Mesenchymal stem cell (in vitro differentiated cells and primary cell): ENCODE data around the gene DDO.

Source experiments
- DNase-seq: peaks from one replicate; pipeline ENCODE4 v3.0.0-alpha.2; 2013
- H2AFZ ChIP-seq: one replicate; pipeline ENCODE4 v1.6.1; 2013; ENCODE audit warnings: low read depth, mild to moderate bottlenecking, control low read depth, inconsistent platforms, low read length, moderate library complexity
- H2AK5ac ChIP-seq: 2 replicates; pipeline ENCODE4 v1.6.1; 2013; ENCODE audit warnings: low read length, moderate library complexity, mild to moderate bottlenecking, inconsistent platforms; ENCODE audit not compliant: severe bottlenecking
- H2BK120ac ChIP-seq: one replicate; pipeline ENCODE4 v1.6.1; 2013; ENCODE audit warnings: low read depth, mild to moderate bottlenecking, inconsistent platforms, low read length, moderate library complexity
- H2BK12ac ChIP-seq, 2 experiments: one replicate each; pipeline ENCODE4 v1.6.1; 2013; ENCODE audit warnings: inconsistent platforms in 2 of 2, low read length in 2 of 2, mild to moderate bottlenecking in 2 of 2, moderate library complexity in 2 of 2, control low read depth in 1 of 2
- H2BK15ac ChIP-seq: one replicate; pipeline ENCODE4 v1.6.1; 2013; ENCODE audit warnings: mild to moderate bottlenecking, low read depth, inconsistent platforms; ENCODE audit not compliant: poor library complexity, severe bottlenecking
- H2BK5ac ChIP-seq: 2 replicates; pipeline ENCODE4 v1.6.1; 2013; ENCODE audit warnings: low read depth, mild to moderate bottlenecking, low read length, control low read depth, inconsistent platforms; ENCODE audit not compliant: poor library complexity, severe bottlenecking
- H3K14ac ChIP-seq, 2 experiments: one replicate each; pipeline ENCODE4 v1.6.1; 2013; ENCODE audit warnings: inconsistent platforms in 2 of 2, low read length in 2 of 2, control low read depth in 1 of 2, mild to moderate bottlenecking in 1 of 2, moderate library complexity in 1 of 2
- H3K18ac ChIP-seq, 2 experiments: one replicate each; pipeline ENCODE4 v1.6.1; 2013; ENCODE audit warnings: inconsistent platforms in 2 of 2, low read length in 2 of 2, control low read depth in 1 of 2, low read depth in 1 of 2, mild to moderate bottlenecking in 1 of 2
- H3K23ac ChIP-seq, 2 experiments: one replicate each; pipeline ENCODE4 v1.6.1; 2013; ENCODE audit warnings: inconsistent platforms in 2 of 2, low read length in 2 of 2, mild to moderate bottlenecking in 2 of 2, moderate library complexity in 2 of 2, control low read depth in 1 of 2
- H3K27ac ChIP-seq: 2 replicates; pipeline ENCODE4 v1.5.1; 2013; ENCODE audit warnings: mild to moderate bottlenecking, moderate library complexity, low read length, control low read depth, inconsistent platforms; ENCODE audit not compliant: poor library complexity, severe bottlenecking
- H3K27me3 ChIP-seq, 2 experiments: 2 replicates each; pipeline versions ENCODE4 v1.6.1 to v1.7.0; 2013; ENCODE audit warnings: low read length in 2 of 2, mild to moderate bottlenecking in 2 of 2, moderate library complexity in 2 of 2, control low read depth in 1 of 2, inconsistent platforms in 1 of 2; ENCODE audit not compliant: control insufficient read depth in 1 of 2, insufficient read depth in 1 of 2
- H3K36me3 ChIP-seq, 2 experiments: 2 replicates each; pipeline versions ENCODE4 v1.6.1 to v1.7.0; 2013; ENCODE audit warnings: low read length in 2 of 2, control low read depth in 1 of 2, inconsistent platforms in 1 of 2, low read depth in 1 of 2, mild to moderate bottlenecking in 1 of 2; ENCODE audit not compliant: insufficient read depth in 2 of 2, control insufficient read depth in 1 of 2
- H3K4ac ChIP-seq, 2 experiments: one replicate each; pipeline ENCODE4 v1.6.1; 2013; ENCODE audit warnings: inconsistent platforms in 2 of 2, low read length in 2 of 2, mild to moderate bottlenecking in 2 of 2, moderate library complexity in 2 of 2, control low read depth in 1 of 2, low read depth in 1 of 2
- H3K4me1 ChIP-seq: 2 replicates; pipeline ENCODE4 v1.6.1; 2013; ENCODE audit warnings: low read depth, low read length, control low read depth; ENCODE audit not compliant: control insufficient read depth, insufficient read depth
- H3K4me2 ChIP-seq: 2 replicates; pipeline ENCODE4 v1.6.1; 2013; ENCODE audit warnings: low read length, mild to moderate bottlenecking, inconsistent platforms; ENCODE audit not compliant: poor library complexity, severe bottlenecking
- H3K4me3 ChIP-seq, 2 experiments: 2 replicates each; pipeline versions ENCODE4 v1.5.1 to v1.7.0; 2013; ENCODE audit warnings: low read length in 2 of 2, mild to moderate bottlenecking in 2 of 2, control low read depth in 1 of 2, low read depth in 1 of 2; ENCODE audit not compliant: insufficient read depth in 1 of 2
- H3K79me1 ChIP-seq: replicated peaks from 2 replicates; pipeline ENCODE4 v1.6.1; 2013; ENCODE audit warnings: mild to moderate bottlenecking, control low read depth, low read length, inconsistent platforms; ENCODE audit not compliant: poor library complexity, severe bottlenecking
- H3K9ac ChIP-seq: 2 replicates; pipeline ENCODE4 v1.7.0; 2013; ENCODE audit warnings: mild to moderate bottlenecking, low read length, moderate library complexity
- H3K9me3 ChIP-seq: 2 replicates; pipeline ENCODE4 v1.7.0; 2013; ENCODE audit warnings: mild to moderate bottlenecking, low read length; ENCODE audit not compliant: control insufficient read depth
- H4K8ac ChIP-seq: one replicate; pipeline ENCODE4 v1.6.1; 2013; ENCODE audit warnings: inconsistent platforms, mild to moderate bottlenecking, low read length, moderate library complexity
- H4K91ac ChIP-seq: one replicate; pipeline ENCODE4 v1.6.1; 2013; ENCODE audit warnings: mild to moderate bottlenecking, low read length, inconsistent platforms
- WGBS: methylation state at CpG from one replicate; pipeline ENCODE4 v1.1.7; 2013; ENCODE audit warnings: mixed read lengths; 5-methylcytosine and 5-hydroxymethylcytosine counted together

DDO gene

GRCh38 chr6:110430236-110430635, 14.9 kb upstream of the DDO start:
- H3K27me3 ChIP-seq = peaks cover 14 to 46% of the 10 kb centered on the region in 2 experiments
- H3K36me3 ChIP-seq = no peaks in the 10 kb centered on the region
- H2AFZ ChIP-seq = no peak overlapping the region
- H3K14ac ChIP-seq = no peak overlapping the region
- H3K4me1 ChIP-seq = no peaks in the 10 kb centered on the region
- H2BK120ac ChIP-seq = no peak overlapping the region
- H4K8ac ChIP-seq = no peak overlapping the region
- no peak overlapping the region for H2BK15ac ChIP-seq
- H2BK5ac ChIP-seq = no peak overlapping the region
- no peak overlapping the region for H3K18ac ChIP-seq
- no peak overlapping the region for H3K23ac ChIP-seq
- H3K27ac ChIP-seq = no peak overlapping the region
- H3K9me3 ChIP-seq = peaks cover 2% of the 10 kb centered on the region
- WGBS = 38% methylated on average over 5 of the region's 5 CpGs
- H3K4me2 ChIP-seq = no peak overlapping the region
- H3K4me3 ChIP-seq = no peak overlapping the region
- no peaks in the 10 kb centered on the region for H3K79me1 ChIP-seq
- H2AK5ac ChIP-seq = no peak overlapping the region
- H2BK12ac ChIP-seq = no peak overlapping the region
- H4K91ac ChIP-seq = no peak overlapping the region
- no peak overlapping the region for H3K4ac ChIP-seq
- no peak overlapping the region for H3K9ac ChIP-seq
- DNase-seq = no peak

DNA sequence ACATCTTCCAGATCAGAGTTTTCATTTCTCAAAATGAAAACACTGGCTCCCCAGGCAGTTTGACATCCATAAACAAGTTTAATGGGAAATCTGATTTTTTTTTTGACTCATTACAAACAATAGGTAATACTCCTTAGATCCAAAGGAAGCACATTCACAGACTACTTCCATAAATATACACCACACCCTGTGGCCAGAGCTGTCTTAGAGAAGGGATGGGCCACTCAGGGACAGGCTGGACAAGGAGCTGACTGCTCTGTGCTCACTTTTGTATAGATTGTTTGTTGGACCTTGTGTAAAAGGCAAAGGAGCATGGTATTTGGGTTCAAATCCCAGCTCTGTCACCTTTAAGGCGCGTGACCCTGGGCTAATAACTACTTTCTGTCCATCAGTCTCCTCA, 12.8 kb upstream of the DDO start:
- Histone ChIP-seq H2BK120ac (no peak overlapping the region), H4K8ac (no peak overlapping the region), H3K27me3 (peaks cover 16 to 50% of the 10 kb centered on the region in 2 experiments), H3K9ac (no peak overlapping the region), H3K4ac (no peak overlapping the region), H2BK5ac (no peak overlapping the region), H2BK15ac (no peak overlapping the region), H2AK5ac (no peak overlapping the region), H3K14ac (no peak overlapping the region), H3K4me2 (no peak overlapping the region), H2AFZ (no peak overlapping the region), H3K36me3 (no peaks in the 10 kb centered on the region), H3K79me1 (no peaks in the 10 kb centered on the region), H3K23ac (no peak overlapping the region), H3K4me1 (no peaks in the 10 kb centered on the region), H4K91ac (no peak overlapping the region), H3K27ac (no peak overlapping the region), H3K4me3 (no peak overlapping the region), H3K9me3 (no peaks in the 10 kb centered on the region), H2BK12ac (no peak overlapping the region), H3K18ac (no peak overlapping the region)
- WGBS = no CpG with 5 or more reads among the region's 2 CpGs
- no peak for DNase-seq

GRCh38 chr6:110425816-110426215, 10.4 kb upstream of the DDO start:
- no peak for DNase-seq
- Histone ChIP-seq H2AFZ (no peak overlapping the region), H3K4me2 (no peak overlapping the region), H2BK12ac (no peak overlapping the region), H2AK5ac (no peak overlapping the region), H4K91ac (no peak overlapping the region), H3K9me3 (peaks cover 6% of the 10 kb centered on the region), H3K4me3 (no peak overlapping the region), H3K9ac (no peak overlapping the region), H3K4me1 (no peaks in the 10 kb centered on the region), H3K4ac (no peak overlapping the region), H3K27me3 (peaks cover 21 to 36% of the 10 kb centered on the region in 2 experiments), H3K18ac (no peak overlapping the region), H3K79me1 (no peaks in the 10 kb centered on the region), H3K14ac (no peak overlapping the region), H2BK5ac (no peak overlapping the region), H3K27ac (no peak overlapping the region), H2BK15ac (no peak overlapping the region), H4K8ac (no peak overlapping the region), H2BK120ac (no peak overlapping the region), H3K23ac (no peak overlapping the region), H3K36me3 (no peaks in the 10 kb centered on the region)
- 79% methylated on average over 4 of the region's 5 CpGs for WGBS

DNA sequence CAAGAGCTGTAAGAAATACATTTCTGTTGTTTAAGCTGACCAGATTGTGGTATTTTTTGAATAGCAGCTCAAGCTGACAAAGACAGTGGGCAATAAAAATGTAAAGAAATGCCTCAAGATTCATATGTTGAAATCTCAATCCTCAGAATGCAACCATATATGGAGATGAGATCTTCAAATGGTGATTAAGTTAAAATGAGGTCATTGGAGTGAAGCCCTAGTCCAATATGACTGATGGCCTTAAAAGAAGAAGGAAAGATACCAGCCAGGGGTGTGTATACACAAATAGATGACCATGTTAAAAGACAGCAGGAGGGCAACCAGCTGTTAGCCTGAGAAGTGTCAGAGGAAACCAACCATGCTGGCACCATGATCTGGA, 7.1 kb upstream of the DDO start:
- Histone ChIP-seq H2BK15ac (no peak overlapping the region), H3K9ac (no peak overlapping the region), H2BK12ac (no peak overlapping the region), H2BK5ac (no peak overlapping the region), H2BK120ac (no peak overlapping the region), H3K27ac (no peak overlapping the region), H3K18ac (no peak overlapping the region), H3K9me3 (peaks cover 6% of the 10 kb centered on the region), H3K4ac (no peak overlapping the region), H3K4me2 (no peak overlapping the region), H3K23ac (no peak overlapping the region), H3K4me3 (no peak overlapping the region), H3K14ac (no peak overlapping the region), H3K4me1 (no peaks in the 10 kb centered on the region), H4K91ac (no peak overlapping the region), H2AFZ (no peak overlapping the region), H2AK5ac (no peak overlapping the region), H3K79me1 (no peaks in the 10 kb centered on the region), H3K36me3 (no peaks in the 10 kb centered on the region), H4K8ac (no peak overlapping the region), H3K27me3 (peaks cover 23 to 25% of the 10 kb centered on the region in 2 experiments)
- no peak for DNase-seq
